Epithelial cell of esophagus (primary cell): Measurements from ENCODE around the gene MSRB3.
"Not testable (repeated sequence)": the region's sequence is repeated elsewhere in the genome, so short reads cannot be mapped to it uniquely, and the experiment has no call there.

Experiments
- DNase-seq: peaks from one replicate; pipeline ENCODE4 v3.0.0; 2010; ENCODE audit warnings: low read depth
- H3K4me3 ChIP-seq: 2 replicates; pipeline ENCODE4 v1.5.1; 2011; ENCODE audit warnings: mild to moderate bottlenecking, low read length, control low read depth
- TF ChIP-seq, protein P1 (sequence below): IDR thresholded peaks from 2 replicates; pipeline ENCODE4 v1.5.1; 2011; ENCODE audit warnings: low read depth, mild to moderate bottlenecking, low read length, control low read depth, inconsistent platforms; ENCODE audit not compliant: insufficient read depth; ENCODE audit errors: missing control alignments

Gene MSRB3

DNA sequence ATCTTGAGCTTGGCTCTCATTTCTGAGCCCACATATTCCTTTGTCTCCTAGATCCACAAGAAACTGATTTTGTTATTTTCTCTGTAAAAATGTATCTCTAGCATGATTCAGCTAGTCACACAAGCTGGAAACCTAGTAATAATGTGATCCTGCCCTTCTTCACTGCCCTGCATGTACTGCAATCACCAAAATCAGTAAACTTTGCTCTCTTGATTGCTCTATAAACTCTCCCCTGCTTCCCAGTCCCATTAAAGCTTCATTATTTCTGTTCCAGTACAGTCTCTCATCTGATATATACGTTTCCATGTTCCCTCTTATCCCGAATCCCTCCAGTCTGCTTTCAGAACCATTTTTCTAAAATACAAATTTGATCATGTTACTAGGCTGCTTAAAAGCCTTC is 166.5 kb downstream of the MSRB3 start:
- H3K4me3 ChIP-seq, result no peak overlapping the region
- DNase-seq, result no peak
- TF ChIP-seq, protein P1, sequence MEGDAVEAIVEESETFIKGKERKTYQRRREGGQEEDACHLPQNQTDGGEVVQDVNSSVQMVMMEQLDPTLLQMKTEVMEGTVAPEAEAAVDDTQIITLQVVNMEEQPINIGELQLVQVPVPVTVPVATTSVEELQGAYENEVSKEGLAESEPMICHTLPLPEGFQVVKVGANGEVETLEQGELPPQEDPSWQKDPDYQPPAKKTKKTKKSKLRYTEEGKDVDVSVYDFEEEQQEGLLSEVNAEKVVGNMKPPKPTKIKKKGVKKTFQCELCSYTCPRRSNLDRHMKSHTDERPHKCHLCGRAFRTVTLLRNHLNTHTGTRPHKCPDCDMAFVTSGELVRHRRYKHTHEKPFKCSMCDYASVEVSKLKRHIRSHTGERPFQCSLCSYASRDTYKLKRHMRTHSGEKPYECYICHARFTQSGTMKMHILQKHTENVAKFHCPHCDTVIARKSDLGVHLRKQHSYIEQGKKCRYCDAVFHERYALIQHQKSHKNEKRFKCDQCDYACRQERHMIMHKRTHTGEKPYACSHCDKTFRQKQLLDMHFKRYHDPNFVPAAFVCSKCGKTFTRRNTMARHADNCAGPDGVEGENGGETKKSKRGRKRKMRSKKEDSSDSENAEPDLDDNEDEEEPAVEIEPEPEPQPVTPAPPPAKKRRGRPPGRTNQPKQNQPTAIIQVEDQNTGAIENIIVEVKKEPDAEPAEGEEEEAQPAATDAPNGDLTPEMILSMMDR, result no peak

DNA sequence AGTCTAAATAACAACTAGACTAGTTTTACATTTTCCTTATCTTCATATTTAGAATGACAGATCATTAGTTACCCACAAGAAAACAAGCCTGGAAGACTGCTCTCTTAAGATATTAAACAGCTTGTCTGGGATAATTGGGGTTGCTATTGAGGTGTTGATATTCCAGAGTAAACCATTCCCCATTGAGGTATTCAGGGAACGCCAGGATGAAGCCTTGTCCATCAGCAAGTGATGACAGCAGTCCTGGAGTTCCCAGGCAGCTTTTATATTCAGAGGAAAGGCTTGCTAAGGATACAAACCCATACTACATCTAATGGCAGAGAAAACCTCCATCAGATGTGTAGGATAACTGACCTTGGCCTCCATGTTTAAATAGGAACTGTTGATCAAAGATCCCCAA is 168.4 kb downstream of the MSRB3 start:
- DNase-seq, result no peak
- TF ChIP-seq, protein P1, result no peak

DNA sequence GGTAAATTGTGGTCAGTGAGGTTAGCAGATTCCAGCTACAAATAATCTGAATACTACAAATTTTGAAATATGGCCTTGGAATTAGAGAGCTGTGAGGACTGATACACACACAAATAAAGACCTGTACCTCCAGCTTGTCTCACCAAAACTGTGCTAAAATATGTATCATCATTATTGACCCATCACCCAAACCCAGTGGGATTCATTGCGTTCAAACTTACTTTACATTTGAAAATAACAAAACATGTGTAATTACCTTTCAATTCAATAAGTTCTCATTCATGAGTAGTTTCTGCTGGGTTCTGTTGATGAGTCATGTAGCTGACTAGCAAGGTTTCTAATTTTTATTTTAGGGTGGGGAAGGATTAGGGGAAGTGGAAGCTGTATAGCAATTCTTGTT is 170.9 kb downstream of the MSRB3 start:
- no peak overlapping the region for H3K4me3 ChIP-seq
- peak; percentile 56 for DNase-seq
- TF ChIP-seq, protein P1, result no peak

More for the DNA sequence above, 168.4 kb downstream of the MSRB3 start:
- no peak overlapping the region for H3K4me3 ChIP-seq

DNA sequence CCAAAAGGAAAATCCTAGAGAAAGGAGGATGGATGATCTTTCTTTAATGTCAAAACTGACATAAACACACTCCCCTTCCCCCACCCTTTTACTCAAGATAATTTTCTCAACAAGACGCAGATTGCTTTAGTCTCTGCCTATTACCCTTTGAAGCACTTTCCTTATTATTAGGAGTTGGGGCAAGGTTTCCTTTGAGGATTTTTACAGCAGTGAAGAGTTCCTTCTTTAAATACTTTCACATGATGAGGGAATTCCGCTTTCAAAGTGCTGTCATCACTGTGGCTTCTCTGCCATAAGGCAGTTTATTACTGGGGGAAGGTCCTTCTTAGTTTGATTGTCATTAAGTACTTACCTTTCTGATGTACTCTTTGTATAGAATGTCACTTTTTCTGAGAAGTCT is 172.1 kb downstream of the MSRB3 start:
- TF ChIP-seq, protein P1, result no peak
- H3K4me3 ChIP-seq, result no peak overlapping the region
- no peak for DNase-seq

DNA sequence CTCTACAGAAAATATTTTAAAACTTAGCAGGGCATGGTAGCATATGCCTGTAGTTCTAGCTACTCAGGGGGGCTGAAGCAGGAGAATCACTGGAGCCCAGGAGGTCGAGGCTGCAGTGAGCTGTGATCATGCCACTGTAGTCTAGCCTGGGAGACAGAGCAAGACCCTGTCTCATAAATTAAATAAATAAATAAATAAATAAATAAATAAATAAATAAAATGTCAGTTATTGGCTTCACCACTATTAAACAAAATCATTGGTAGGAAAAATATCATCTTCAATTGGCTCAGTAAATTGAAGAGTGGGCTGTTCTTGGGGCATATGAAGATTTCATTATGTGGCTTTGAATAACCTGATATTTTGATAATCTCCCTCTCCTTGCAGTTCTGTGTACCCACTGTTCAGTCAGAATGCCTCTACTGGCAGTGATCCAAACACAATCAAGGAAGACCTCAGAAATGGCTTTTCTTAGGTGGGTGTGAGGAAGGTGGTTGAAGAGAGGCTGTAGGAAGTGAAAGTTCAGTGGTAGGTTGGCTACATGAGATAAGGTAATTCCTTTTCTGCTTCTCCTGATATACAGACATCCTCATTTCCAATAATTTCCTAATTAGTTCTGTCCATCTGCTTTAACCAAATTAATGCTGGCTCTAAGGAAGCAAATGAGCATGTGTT is 175.8 kb downstream of the MSRB3 start:
- DNase-seq, result no peak
- H3K4me3 ChIP-seq, result no peak overlapping the region
- TF ChIP-seq, protein P1, result no peak

DNA sequence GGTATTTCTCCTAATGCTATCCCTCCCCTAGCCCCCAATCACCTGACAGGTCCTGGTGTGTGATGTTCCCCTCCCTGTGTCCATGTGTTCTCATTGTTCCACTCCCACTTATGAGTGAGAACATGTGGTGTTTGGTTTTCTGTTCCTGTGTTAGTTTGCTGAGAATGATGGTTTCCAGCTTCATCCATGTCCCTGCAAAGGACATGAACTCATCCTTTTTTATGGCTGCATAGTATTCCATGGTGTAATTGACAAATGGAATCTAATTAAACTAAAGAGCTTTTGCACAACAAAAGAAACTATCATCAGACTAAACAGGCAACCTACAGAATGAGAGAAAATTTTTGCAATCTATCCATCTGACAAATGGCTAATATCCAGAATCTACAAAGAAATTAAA is 178.9 kb downstream of the MSRB3 start:
- H3K4me3 ChIP-seq, DNase-seq: not testable (repeated sequence)

DNA sequence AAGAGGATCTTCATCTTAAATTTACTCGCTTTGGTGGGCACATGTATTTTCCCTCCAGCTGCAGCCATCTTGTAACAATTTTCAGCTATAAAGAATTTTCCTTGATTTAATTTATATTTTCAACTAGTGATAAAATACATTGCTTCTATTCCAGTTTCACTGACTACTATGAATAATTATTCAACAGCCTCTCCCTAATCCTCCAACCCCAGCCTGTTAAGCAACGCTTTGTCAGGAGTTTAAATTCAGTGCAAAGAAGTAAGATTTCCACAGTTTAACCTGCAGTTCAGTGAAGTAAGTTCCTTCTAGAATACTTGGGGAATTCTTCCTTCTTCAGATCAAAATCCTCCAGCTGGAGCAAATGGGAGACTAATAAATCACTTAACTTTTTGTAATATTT is 180.2 kb downstream of the MSRB3 start:
- no peak for DNase-seq
- TF ChIP-seq, protein P1, result no peak
- H3K4me3 ChIP-seq, result no peak overlapping the region
